HEK293T (cell line): ENCODE results near the gene L3MBTL4.

Experiments used
- CTCF ChIA-PET: fragments of 350-600 bp; formaldehyde crosslinking; extraction: SDS; loops from one replicate; lab custom pipeline; 2021; ENCODE audit warnings: antibody characterized with exemption, inconsistent platforms; lab: Yijun Ruan, JAX
- POLR2A ChIA-PET: fragments of 350-600 bp; formaldehyde crosslinking; extraction: SDS; loops from one replicate; lab custom pipeline; 2020; ENCODE audit warnings: antibody characterized with exemption, inconsistent platforms; lab: Yijun Ruan, JAX
- DNase-seq: peaks from one replicate; pipeline ENCODE4 v3.0.0; 2012; ENCODE audit warnings: mixed read lengths; ENCODE audit errors: extremely low spot score
- ARNT ChIP-seq: fragments of 450-650 bp; IDR thresholded peaks from 2 replicates; pipeline ENCODE4 v1.6.1; 2017; ENCODE audit warnings: mild to moderate bottlenecking
- BHLHE40 ChIP-seq: fragments of 450-650 bp; IDR thresholded peaks from 2 replicates; pipeline ENCODE4 v1.6.1; 2016; ENCODE audit warnings: mild to moderate bottlenecking, moderate library complexity, borderline replicate concordance
- CTBP1 ChIP-seq: fragments of 450-650 bp; IDR thresholded peaks from 2 replicates; pipeline ENCODE4 v1.6.1; 2016; ENCODE audit warnings: borderline replicate concordance
- ELF4 ChIP-seq: fragments of 450-650 bp; IDR thresholded peaks from 2 replicates; pipeline ENCODE4 v1.6.1; 2017; ENCODE audit warnings: antibody characterized with exemption
- FOXA1 ChIP-seq: fragments of 450-650 bp; IDR thresholded peaks from 2 replicates; pipeline ENCODE4 v1.6.1; 2016; ENCODE audit warnings: mild to moderate bottlenecking
- FOXK2 ChIP-seq: fragments of 450-650 bp; IDR thresholded peaks from 2 replicates; pipeline ENCODE4 v1.6.1; 2016; ENCODE audit warnings: mild to moderate bottlenecking
- FOXM1 ChIP-seq: fragments of 450-650 bp; IDR thresholded peaks from 2 replicates; pipeline ENCODE4 v1.6.1; 2017; ENCODE audit warnings: mild to moderate bottlenecking, borderline replicate concordance
- HDGF ChIP-seq: fragments of 450-650 bp; IDR thresholded peaks from 2 replicates; pipeline ENCODE4 v1.6.1; 2017; ENCODE audit warnings: antibody characterized with exemption, borderline replicate concordance
- L3MBTL2 ChIP-seq: fragments of 450-650 bp; conservative IDR thresholded peaks from 2 replicates; pipeline ENCODE4 v1.6.1; 2016; ENCODE audit warnings: mild to moderate bottlenecking
- LEF1 ChIP-seq: fragments of 450-650 bp; IDR thresholded peaks from 2 replicates; pipeline ENCODE4 v1.6.1; 2017; ENCODE audit warnings: mild to moderate bottlenecking, borderline replicate concordance
- NFRKB ChIP-seq: fragments of 450-650 bp; IDR thresholded peaks from 2 replicates; pipeline ENCODE4 v1.6.1; 2016; ENCODE audit warnings: mild to moderate bottlenecking, moderate library complexity
- PKNOX1 ChIP-seq: fragments of 450-650 bp; IDR thresholded peaks from 2 replicates; pipeline ENCODE4 v1.6.1; 2016
- SP1 ChIP-seq: fragments of 450-650 bp; IDR thresholded peaks from 2 replicates; pipeline ENCODE4 v1.6.1; 2017
- SUZ12 ChIP-seq: fragments of 450-650 bp; IDR thresholded peaks from 2 replicates; pipeline ENCODE4 v1.6.1; 2016; ENCODE audit warnings: mild to moderate bottlenecking
- TARDBP ChIP-seq: fragments of 450-650 bp; IDR thresholded peaks from 2 replicates; pipeline ENCODE4 v1.6.1; 2016
- ZNF384 ChIP-seq: fragments of 450-650 bp; IDR thresholded peaks from 2 replicates; pipeline ENCODE4 v1.6.1; 2016

Gene L3MBTL4

DNA sequence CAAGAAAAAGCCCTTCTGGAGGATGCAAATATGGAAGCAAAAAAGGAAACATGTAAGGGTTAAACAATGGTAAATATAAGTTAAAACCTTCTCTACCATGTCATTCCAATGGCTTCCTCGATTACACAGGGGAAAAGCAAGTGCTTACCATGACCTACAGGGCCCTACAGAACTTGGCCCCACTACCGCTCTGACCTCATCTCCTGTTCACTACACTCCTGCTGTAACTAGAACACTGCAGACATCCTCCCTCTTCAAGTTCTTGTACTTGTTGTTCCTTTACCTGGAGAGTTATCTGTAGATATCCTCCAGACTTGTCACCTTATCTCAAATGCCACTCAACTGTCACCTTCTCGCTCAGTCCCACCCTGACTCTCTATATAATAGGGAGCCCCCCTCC, 194.6 kb downstream of the L3MBTL4 start:
- DNase-seq: no peak
- CTCF ChIA-PET: interaction anchor here (1.1 kb wide), 1 partner anchor 137 kb away, joined by 3 read pairs; no protein-coding TSS in a partner anchor
- TF ChIP-seq CTBP1: no peak
- TF ChIP-seq BHLHE40: no peak
- no peak for TF ChIP-seq HDGF
- no peak for TF ChIP-seq ZNF384
- POLR2A ChIA-PET: no interaction called here

GRCh38 chr18:6219116-6219717, 195.5 kb downstream of the L3MBTL4 start:
- TF ChIP-seq L3MBTL2 (no peak), FOXA1 (no peak), ARNT (no peak), FOXK2 (no peak), BHLHE40 (no peak), HDGF (no peak), SUZ12 (no peak), SP1 (no peak), CTBP1 (no peak), PKNOX1 (no peak), FOXM1 (no peak), ELF4 (no peak), TARDBP (no peak), NFRKB (no peak), LEF1 (no peak)
- CTCF ChIA-PET: interaction anchor here (1.0 to 1.1 kb wide), 3 partner anchors 20 to 138 kb away, joined by 3 read pairs; no protein-coding TSS in a partner anchor
- POLR2A ChIA-PET: no interaction called here
- peak; percentile 67 for DNase-seq

GRCh38 chr18:6215888-6216287, 198.8 kb downstream of the L3MBTL4 start:
- POLR2A ChIA-PET: no interaction called here
- TF ChIP-seq FOXK2 (no peak), SP1 (no peak), PKNOX1 (no peak), FOXM1 (no peak), L3MBTL2 (no peak), FOXA1 (no peak), HDGF (no peak), LEF1 (no peak), NFRKB (no peak), ELF4 (no peak), SUZ12 (no peak), ZNF384 (no peak)
- DNase-seq: no peak
- CTCF ChIA-PET: no interaction called here

DNA sequence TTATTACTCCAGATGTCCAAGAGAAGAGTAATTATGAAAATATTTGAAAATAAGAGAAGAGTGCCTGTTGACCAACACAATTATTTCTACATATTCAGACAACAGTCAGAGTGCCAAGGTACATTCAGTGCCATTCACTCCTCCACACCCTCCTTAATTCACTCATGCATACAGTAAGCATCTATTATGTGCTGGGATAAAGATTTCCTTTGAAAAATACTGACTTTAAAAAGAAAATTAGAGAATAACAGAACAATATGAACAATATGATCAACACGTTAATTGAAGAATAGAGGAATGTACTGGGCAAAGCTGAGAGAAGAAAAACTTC, 203.6 kb downstream of the L3MBTL4 start:
- DNase-seq: no peak
- TF ChIP-seq HDGF: no peak
- TF ChIP-seq NFRKB: no peak
- no peak for TF ChIP-seq PKNOX1
- TF ChIP-seq LEF1: no peak
- TF ChIP-seq ARNT: no peak
- ChIA-PET CTCF (no interaction called here), POLR2A (no interaction called here)

DNA sequence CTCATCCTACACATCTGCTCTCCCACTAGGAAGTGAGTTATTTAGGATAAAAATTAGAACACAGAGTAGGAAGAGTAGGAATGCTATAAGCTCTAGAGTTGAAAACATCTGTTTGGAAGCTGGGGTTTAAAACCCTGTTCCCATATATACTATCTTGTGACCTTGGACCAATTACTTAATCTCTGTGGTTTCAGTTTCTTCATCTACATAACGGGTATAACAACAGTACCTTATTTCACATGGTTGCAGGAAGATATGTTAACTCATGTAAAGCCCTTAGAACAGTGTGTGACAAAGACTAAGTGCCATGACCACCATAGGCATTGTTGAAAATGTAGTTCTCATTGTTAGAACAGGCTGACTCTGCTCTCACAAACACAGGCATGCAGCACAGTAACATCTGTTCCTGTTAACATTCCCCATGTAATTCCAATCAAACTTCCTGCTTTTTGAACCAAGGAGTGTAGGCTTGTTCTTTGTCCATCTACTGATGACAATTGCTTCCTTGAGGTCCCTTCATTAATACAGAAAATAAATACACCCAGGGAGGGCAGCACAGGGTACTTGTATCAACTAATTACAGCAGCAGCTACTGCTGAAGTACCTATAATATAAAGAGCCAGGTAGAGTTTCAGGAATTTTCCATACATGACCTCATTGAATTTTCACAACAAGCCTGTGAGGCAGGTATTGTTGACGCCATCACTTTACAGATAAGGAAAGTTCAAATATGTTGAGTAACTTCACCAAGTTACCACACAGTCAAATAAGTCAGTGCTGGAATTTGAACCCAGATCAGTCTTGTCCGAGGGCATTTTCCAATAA, 204.2 kb downstream of the L3MBTL4 start:
- no peak for DNase-seq
- POLR2A ChIA-PET: no interaction called here
- CTCF ChIA-PET: no interaction called here
- TF ChIP-seq LEF1 (no peak), BHLHE40 (no peak), CTBP1 (no peak), NFRKB (no peak), ZNF384 (no peak), ELF4 (no peak)

- ChIA-PET CTCF (no interaction called here), POLR2A (no interaction called here)
- TF ChIP-seq PKNOX1: no peak
- TF ChIP-seq ELF4: no peak
- no peak for TF ChIP-seq TARDBP
- DNase-seq: no peak
These were observed 206.8 kb downstream of the L3MBTL4 start for GRCh38 chr18:6207941-6208340.
